Measurements from ENCODE around the gene RAET1E.
"Not testable (repeated sequence)": the region's sequence is repeated elsewhere in the genome, so short reads cannot be mapped to it uniquely, and the experiment has no call there.

GRCh38 chr6:149862424-149862738, 35.5 kb downstream of the RAET1E start:
- TF ChIP-seq CTCF, EZH2phosphoT487 (IDR thresholded peaks at IDR 0.05; ENCODE audit: low read length): not testable (repeated sequence)
